H1 (cell line): ENCODE results near the gene ASB13. TPM values are rescaled to one million over a fixed set of nuclear protein-coding genes. Genes with fewer than 3 reads are reported as not detected.

Experiments used
- CTCF ChIA-PET: fragments of 300-600 bp; sonication (Branson Sonifier 250); formaldehyde crosslinking; loops from one replicate; lab custom pipeline; 2021; ENCODE audit not compliant: partially characterized antibody; lab: Charles Lee
- POLR2A ChIA-PET: fragments of 300-600 bp; sonication (Branson Sonifier 250); formaldehyde crosslinking; loops from one replicate; lab custom pipeline; 2021; ENCODE audit warnings: inconsistent platforms; ENCODE audit not compliant: partially characterized antibody; lab: Charles Lee
- DNase-seq, 2 experiments: peaks; one replicate each; pipeline versions ENCODE4 v3.0.0 to v3.0.0-alpha.2; 2010 to 2022; ENCODE audit warnings: low spot score in 2 of 2, low read depth in 1 of 2, mixed read lengths in 1 of 2
- FAIRE-seq: peaks from 2 replicates; lab custom pipeline; 2011; peaks lifted over from hg19 to GRCh38; lab: Jason Lieb, UNC
- H2AFZ ChIP-seq: 2 replicates; pipeline ENCODE4 v1.8.1; 2012; ENCODE audit warnings: low read length, inconsistent platforms
- H2AK5ac ChIP-seq: 2 replicates; pipeline ENCODE4 v1.6.1; 2013; ENCODE audit warnings: low read depth, low read length
- H2BK120ac ChIP-seq: replicated peaks from 2 replicates; pipeline ENCODE3; 2013; ENCODE audit warnings: low read depth, low read length, inconsistent platforms
- H2BK12ac ChIP-seq: 2 replicates; pipeline ENCODE4 v1.6.1; 2013; ENCODE audit warnings: low read depth, low read length
- H2BK15ac ChIP-seq: 2 replicates; pipeline ENCODE4 v1.6.1; 2013; ENCODE audit warnings: low read length
- H2BK20ac ChIP-seq: 2 replicates; pipeline ENCODE4 v1.6.1; 2013; ENCODE audit warnings: low read length
- H2BK5ac ChIP-seq: 2 replicates; pipeline ENCODE4 v1.6.1; 2013; ENCODE audit warnings: low read depth, low read length
- H3K14ac ChIP-seq: 2 replicates; pipeline ENCODE4 v1.6.1; 2013; ENCODE audit warnings: inconsistent platforms; ENCODE audit not compliant: insufficient read length
- H3K18ac ChIP-seq: 2 replicates; pipeline ENCODE4 v1.6.1; 2013; ENCODE audit warnings: low read length; ENCODE audit errors: extremely low read depth
- H3K23ac ChIP-seq: 2 replicates; pipeline ENCODE4 v1.6.1; 2013; ENCODE audit warnings: inconsistent platforms; ENCODE audit not compliant: insufficient read length
- H3K23me2 ChIP-seq: 2 replicates; pipeline ENCODE4 v1.6.1; 2013; ENCODE audit warnings: low read depth, low read length
- H3K27ac ChIP-seq: 2 replicates; pipeline ENCODE4 v1.6.1; 2011; ENCODE audit warnings: low read depth, low read length, inconsistent platforms
- H3K27me3 ChIP-seq, 4 experiments: replicated peaks in 1 of 4; 1 replicate in 1 of 4; 2 replicates in 3 of 4; pipeline versions ENCODE4 v1.6.1 to v1.8.1; 2011 to 2013; ENCODE audit warnings: low read length in 3 of 4, mild to moderate bottlenecking in 3 of 4, inconsistent platforms in 2 of 4, mixed read lengths in 2 of 4, moderate library complexity in 1 of 4; ENCODE audit not compliant: control insufficient read depth in 3 of 4, insufficient read depth in 3 of 4; ENCODE audit errors: extremely low read depth in 1 of 4
- H3K36me3 ChIP-seq, 4 experiments: 2 replicates each; pipeline versions ENCODE4 v1.6.1 to v1.8.1; 2011 to 2013; ENCODE audit warnings: mild to moderate bottlenecking in 4 of 4, low read length in 3 of 4, moderate library complexity in 2 of 4, control low read depth in 1 of 4, inconsistent platforms in 1 of 4; ENCODE audit not compliant: insufficient read depth in 4 of 4, control insufficient read depth in 2 of 4
- H3K4ac ChIP-seq: replicated peaks from 2 replicates; pipeline ENCODE3; 2013; ENCODE audit warnings: low read length, low read depth, mixed read lengths, inconsistent platforms; ENCODE audit not compliant: insufficient read length
- H3K4me1 ChIP-seq, 4 experiments: replicated peaks in 1 of 4; 1 replicate in 1 of 4; 2 replicates in 3 of 4; pipeline versions ENCODE4 v1.6.1 to v1.8.1; 2011 to 2013; ENCODE audit warnings: low read length in 3 of 4, inconsistent platforms in 2 of 4, mixed read lengths in 1 of 4; ENCODE audit not compliant: insufficient read depth in 4 of 4, control insufficient read depth in 3 of 4
- H3K4me2 ChIP-seq, 2 experiments: 2 replicates each; pipeline versions ENCODE4 v1.6.1 to v1.8.1; 2011 to 2013; ENCODE audit warnings: low read depth in 2 of 2, low read length in 2 of 2, control low read depth in 1 of 2, inconsistent platforms in 1 of 2, mild to moderate bottlenecking in 1 of 2; ENCODE audit not compliant: insufficient read depth in 1 of 2
- H3K4me3 ChIP-seq, 4 experiments: fragments of 200-600, 300-600 bp in 1 of 4; sonication (generic), shearing (Covaris generic), sonication (Bioruptor Twin) in 1 of 4; 2 replicates each; pipeline versions ENCODE4 v1.5.1 to v1.8.1; 2011 to 2016; ENCODE audit warnings: low read length in 4 of 4, low read depth in 3 of 4, control low read depth in 2 of 4, inconsistent platforms in 2 of 4, mild to moderate bottlenecking in 2 of 4, mixed read lengths in 1 of 4, moderate library complexity in 1 of 4; ENCODE audit not compliant: insufficient read depth in 2 of 4; ENCODE audit errors: extremely low read depth in 1 of 4
- H3K56ac ChIP-seq: replicated peaks from 2 replicates; pipeline ENCODE3; 2013; ENCODE audit warnings: low read depth, mild to moderate bottlenecking, mixed read lengths, low read length, inconsistent platforms; ENCODE audit not compliant: insufficient read length
- H3K79me1 ChIP-seq: 2 replicates; pipeline ENCODE4 v1.6.1; 2013; ENCODE audit warnings: low read depth, low read length, control low read depth
- H3K79me2 ChIP-seq, 2 experiments: 2 replicates each; pipeline versions ENCODE4 v1.6.1 to v1.8.1; 2012 to 2013; ENCODE audit warnings: low read length in 2 of 2, mild to moderate bottlenecking in 2 of 2, inconsistent platforms in 1 of 2; ENCODE audit not compliant: insufficient read depth in 2 of 2, control insufficient read depth in 1 of 2
- H3K9ac ChIP-seq, 4 experiments: replicated peaks in 1 of 4; 1 replicate in 1 of 4; 2 replicates in 3 of 4; pipeline versions ENCODE4 v1.6.1 to v1.8.1; 2011 to 2013; ENCODE audit warnings: low read depth in 3 of 4, low read length in 3 of 4, control low read depth in 2 of 4, mild to moderate bottlenecking in 2 of 4, moderate library complexity in 2 of 4, inconsistent platforms in 1 of 4; ENCODE audit errors: extremely low read depth in 1 of 4
- H3K9me3 ChIP-seq, 2 experiments: 2 replicates each; pipeline versions ENCODE4 v1.6.1 to v1.8.1; 2012 to 2013; ENCODE audit warnings: mild to moderate bottlenecking in 2 of 2, moderate library complexity in 2 of 2, control low read depth in 1 of 2, inconsistent platforms in 1 of 2, low read depth in 1 of 2, low read length in 1 of 2, mixed read lengths in 1 of 2; ENCODE audit not compliant: insufficient read depth in 2 of 2
- H4K20me1 ChIP-seq, 2 experiments: replicated peaks in 1 of 2; 2 replicates each; pipeline versions ENCODE3 to v1.8.1; 2011 to 2013; ENCODE audit warnings: inconsistent platforms in 2 of 2, low read length in 2 of 2, mild to moderate bottlenecking in 1 of 2; ENCODE audit not compliant: insufficient read depth in 2 of 2, control insufficient read depth in 1 of 2
- H4K5ac ChIP-seq: 2 replicates; pipeline ENCODE4 v1.6.1; 2013; ENCODE audit warnings: low read length, low read depth, mixed read lengths, inconsistent platforms; ENCODE audit not compliant: insufficient read length
- H4K8ac ChIP-seq: 2 replicates; pipeline ENCODE4 v1.8.0; 2013; ENCODE audit warnings: mild to moderate bottlenecking, moderate library complexity, low read length, inconsistent platforms; ENCODE audit not compliant: insufficient read depth; ENCODE audit errors: extremely low read depth
- H4K91ac ChIP-seq: replicated peaks from 2 replicates; pipeline ENCODE3; 2013; ENCODE audit warnings: low read length, mixed read lengths, inconsistent platforms; ENCODE audit not compliant: insufficient read length
- EGR1 ChIP-seq: IDR thresholded peaks from 2 replicates; pipeline ENCODE4 v1.6.1; 2011; ENCODE audit warnings: low read depth, low read length, borderline replicate concordance
- WGBS, 2 experiments: shearing (Covaris generic) in 1 of 2; methylation state at CpG; one replicate each; pipeline versions ENCODE4 v1.1.6 to v1.1.7; 2013 to 2015; ENCODE audit warnings: low lambda C conversion rate in 2 of 2, mixed read lengths in 2 of 2, inconsistent platforms in 1 of 2, low coverage in 1 of 2, missing lambda C conversion rate in 1 of 2; ENCODE audit not compliant: insufficient replicate concordance in 2 of 2, insufficient coverage in 1 of 2, insufficient read length in 1 of 2; ENCODE audit errors: extremely low coverage in 1 of 2, missing lambda C conversion rate in 1 of 2; 5-methylcytosine and 5-hydroxymethylcytosine counted together
- polyA plus RNA-seq, 7 experiments: library from polyadenylated mRNA; depleted of rRNA in 3 of 7; stranded (reverse) in 5 of 7; unstranded in 2 of 7; fragments of >200 nt in 5 of 7; fragments of 200-250 nt in 2 of 7; gene quantifications; 1 replicate in 5 of 7; 2 replicates in 1 of 7; 4 replicates in 1 of 7; pipeline versions ENCODE4 v1.2.1 to v1.2.3, GENCODE V29; 2011 to 2013; ENCODE audit warnings: missing spikeins in 2 of 7, mixed read lengths in 2 of 7
- total RNA-seq: library from RNA; stranded (reverse); fragmentation: NEBNext Ultra II Directional; extraction: Animal tissue kit (Norgen Biotek cat#: 25700); gene quantifications from 2 replicates; pipeline ENCODE4 v1.2.1, GENCODE V29; 2021
- TF ChIP-seq, protein P1 (sequence below): IDR thresholded peaks from 2 replicates; pipeline ENCODE4 v1.6.1; 2012; ENCODE audit warnings: inconsistent platforms

Gene ASB13
- total and polyA plus RNA-seq, 2 of the 8 experiments (the other 6 are each of a cell fraction or from before 2014, with no cell fraction given) = 12.3 to 20.2 TPM

DNA sequence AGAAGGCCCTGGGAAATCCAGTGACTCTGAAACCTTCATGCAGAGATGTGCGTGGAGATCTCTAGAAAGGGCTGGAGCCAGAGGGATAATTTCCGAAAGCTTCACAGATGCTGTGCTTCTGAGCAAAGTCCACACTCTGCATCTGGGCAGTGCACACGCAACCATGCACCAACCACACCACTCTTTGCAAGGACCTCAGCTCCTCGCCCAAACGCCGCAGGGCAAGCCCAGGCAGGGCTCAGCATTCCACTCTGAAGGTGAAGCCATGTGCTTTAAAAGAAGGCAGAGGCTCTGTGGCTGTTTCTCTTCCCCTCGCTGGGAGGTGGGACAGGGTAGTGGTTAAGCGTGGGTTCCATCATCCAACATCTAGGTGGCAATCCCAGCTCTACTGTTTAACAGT is 48.4 kb downstream of the ASB13 start:
- Histone ChIP-seq H2AK5ac (no peak overlapping the region), H3K23ac (no peak overlapping the region), H3K4me3 (no peak overlapping the region), H3K23me2 (no peaks in the 10 kb centered on the region), H3K4me2 (no peak overlapping the region), H2BK15ac (0 out of 2 replicates have a peak overlapping the region, but pooled peaks have one; percentile 78), H3K18ac (no peak overlapping the region), H2BK5ac (no peak overlapping the region), H3K27me3 (no peaks in the 10 kb centered on the region), H3K4me1 (no peaks in the 10 kb centered on the region; a peak in 1 of 7 replicates), H2AFZ (no peak overlapping the region), H2BK120ac (no peak overlapping the region), H2BK20ac (no peak overlapping the region), H3K14ac (no peak overlapping the region), H3K9me3 (no peaks in the 10 kb centered on the region), H2BK12ac (no peak overlapping the region; the same call in 1 of the 2 replicates), H3K79me1 (no peaks in the 10 kb centered on the region), H4K8ac (no peak overlapping the region), H4K20me1 (no peaks in the 10 kb centered on the region), H3K36me3 (no peaks in the 10 kb centered on the region), H4K5ac (no peak overlapping the region), H3K56ac (no peak overlapping the region), H3K4ac (no peak overlapping the region), H3K27ac (no peak overlapping the region), H3K79me2 (no peaks in the 10 kb centered on the region), H4K91ac (no peak overlapping the region), H3K9ac (no peak overlapping the region)
- CTCF ChIA-PET = interaction anchor here (0.6 to 2.3 kb wide), 5 partner anchors 9 to 343 kb away, joined by 3 to 15 read pairs (median 3); no protein-coding TSS in a partner anchor
- DNase-seq (no peak), FAIRE-seq (no peak)
- TF ChIP-seq, protein P1, sequence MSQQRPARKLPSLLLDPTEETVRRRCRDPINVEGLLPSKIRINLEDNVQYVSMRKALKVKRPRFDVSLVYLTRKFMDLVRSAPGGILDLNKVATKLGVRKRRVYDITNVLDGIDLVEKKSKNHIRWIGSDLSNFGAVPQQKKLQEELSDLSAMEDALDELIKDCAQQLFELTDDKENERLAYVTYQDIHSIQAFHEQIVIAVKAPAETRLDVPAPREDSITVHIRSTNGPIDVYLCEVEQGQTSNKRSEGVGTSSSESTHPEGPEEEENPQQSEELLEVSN = no peak
- no peak for TF ChIP-seq EGR1
- 89% methylated on average over 8 of the region's 8 CpGs; no CpG with 5 or more reads in 1 of the 2 experiments for WGBS, 2 experiments
- POLR2A ChIA-PET = no interaction called here
